ENCODE results near the gene ARL3. TPM values are rescaled to one million over a fixed set of nuclear protein-coding genes. Genes with fewer than 3 reads are reported as not detected.
A peak's percentile ranks its signal among the peaks of the same experiment; 100 is the strongest.

Gene ARL3
- total RNA-seq, 2 donors from 2014 or later: 4.8 to 5.6 TPM

- no peaks in the 10 kb centered on the region for H3K4me1 ChIP-seq
- H3K36me3 ChIP-seq: no peaks in the 10 kb centered on the region
- no peak overlapping the region for H3K9ac ChIP-seq (ENCODE audit: low read depth in 2 of 2, low read length in 2 of 2)
- no peak overlapping the region for H3K27ac ChIP-seq
- H3K27me3 ChIP-seq: no peaks in the 10 kb centered on the region
- intact Hi-C loops (cut with DNase I): no loop called here
- H3K9me3 ChIP-seq: no peaks in the 10 kb centered on the region
- no peak for TF ChIP-seq CTCF (IDR thresholded peaks at IDR 0.05)
- no peak for DNase-seq
- H3K4me3 ChIP-seq: no peak overlapping the region
Observed at GRCh38 chr10:102758240-102758932, 44.2 kb upstream of the ARL3 start.

- Histone ChIP-seq H3K9me3 (no peaks in the 10 kb centered on the region), H3K9ac (ENCODE audit: low read depth in 2 of 2, low read length in 2 of 2) (no peak overlapping the region), H3K27me3 (no peaks in the 10 kb centered on the region), H3K36me3 (no peaks in the 10 kb centered on the region), H3K27ac (no peak overlapping the region), H3K4me1 (no peaks in the 10 kb centered on the region), H3K4me3 (no peak overlapping the region)
- no peak for TF ChIP-seq CTCF (IDR thresholded peaks at IDR 0.05)
- DNase-seq: no peak
- intact Hi-C loops (cut with DNase I): no loop called here
Observed at GRCh38 chr10:102757323-102757722, 43.1 kb upstream of the ARL3 start.

GRCh38 chr10:102753718-102754117 is 39.5 kb upstream of the ARL3 start:
- H3K4me1 ChIP-seq: no peaks in the 10 kb centered on the region
- H3K4me3 ChIP-seq: no peak overlapping the region
- intact Hi-C loops (cut with DNase I): no loop called here
- no peak for TF ChIP-seq CTCF (IDR thresholded peaks at IDR 0.05)
- peak overlapping the region; percentile 14 for H3K27ac ChIP-seq
- H3K36me3 ChIP-seq: no peaks in the 10 kb centered on the region
- H3K9me3 ChIP-seq: no peaks in the 10 kb centered on the region
- no peak overlapping the region for H3K9ac ChIP-seq (ENCODE audit: low read depth in 2 of 2, low read length in 2 of 2)
- H3K27me3 ChIP-seq: no peaks in the 10 kb centered on the region
- no peak for DNase-seq

GRCh38 chr10:102752934-102753664 is 38.9 kb upstream of the ARL3 start:
- H3K4me1 ChIP-seq: no peaks in the 10 kb centered on the region
- no peak overlapping the region for H3K9ac ChIP-seq (ENCODE audit: low read depth in 2 of 2, low read length in 2 of 2)
- no peaks in the 10 kb centered on the region for H3K27me3 ChIP-seq
- H3K27ac ChIP-seq: peak overlapping the region; percentile 21
- TF ChIP-seq CTCF (IDR thresholded peaks at IDR 0.05): no peak
- no peaks in the 10 kb centered on the region for H3K9me3 ChIP-seq
- intact Hi-C loops (cut with DNase I): no loop called here
- H3K4me3 ChIP-seq: no peak overlapping the region
- no peak for DNase-seq
- H3K36me3 ChIP-seq: no peaks in the 10 kb centered on the region

- H3K4me3 ChIP-seq: no peak overlapping the region
- H3K27ac ChIP-seq: peak overlapping the region; percentile 21
- H3K27me3 ChIP-seq: no peaks in the 10 kb centered on the region
- intact Hi-C loops (cut with DNase I): no loop called here
- no peaks in the 10 kb centered on the region for H3K36me3 ChIP-seq
- H3K4me1 ChIP-seq: no peaks in the 10 kb centered on the region
- no peaks in the 10 kb centered on the region for H3K9me3 ChIP-seq
- TF ChIP-seq CTCF (IDR thresholded peaks at IDR 0.05): no peak
- no peak for DNase-seq
- no peak overlapping the region for H3K9ac ChIP-seq (ENCODE audit: low read depth in 2 of 2, low read length in 2 of 2)
Observed at GRCh38 chr10:102752266-102752930, 38.2 kb upstream of the ARL3 start.

All from colonic mucosa (tissue), 4 donors.